Measurements from ENCODE around the gene BTBD6. TPM values are rescaled to one million over a fixed set of nuclear protein-coding genes. Genes with fewer than 3 reads are reported as not detected.

The BTBD6 gene
- 32.1 TPM for polyA plus RNA-seq (ENCODE audit: insufficient read length)
- long read RNA-seq, donor 1, transcript BTBD6-203 (4 exons, 2,176 nt) = major isoform, 18 of 28 reads
- long read RNA-seq, donor 1, transcript BTBD6-206 (5 exons, 1,335 nt) = minor isoform, 5 of 28 reads
- long read RNA-seq, donor 1, partial matches to known transcripts = 0 of 28 reads
- long read RNA-seq, donor 1, other reads (novel, unspliced or antisense) = 0 of 28 reads
- long read RNA-seq, donor 2, transcript BTBD6-203 (4 exons, 2,176 nt) = major isoform, 13 of 19 reads
- long read RNA-seq, donor 2, partial matches to known transcripts = 0 of 19 reads
- long read RNA-seq, donor 2, other reads (novel, unspliced or antisense) = 0 of 19 reads
- long read RNA-seq, donor 3, transcript BTBD6-203 (4 exons, 2,176 nt) = major isoform, 5 of 8 reads
- long read RNA-seq, donor 3, partial matches to known transcripts = 0 of 8 reads
- long read RNA-seq, donor 3, other reads (novel, unspliced or antisense) = 0 of 8 reads
- long read RNA-seq, donor 4, partial matches to known transcripts = 0 of 2 reads
- long read RNA-seq, donor 4, other reads (novel, unspliced or antisense) = 0 of 2 reads
- long read RNA-seq, donor 5, transcript BTBD6-203 (4 exons, 2,176 nt) = major isoform, 14 of 29 reads
- long read RNA-seq, donor 5, partial matches to known transcripts = 0 of 29 reads
- long read RNA-seq, donor 5, other reads (novel, unspliced or antisense) = 5 of 29 reads
- long read RNA-seq, donor 6, transcript BTBD6-203 (4 exons, 2,176 nt) = major isoform, 23 of 34 reads
- long read RNA-seq, donor 6, transcript BTBD6-206 (5 exons, 1,335 nt) = minor isoform, 6 of 34 reads
- long read RNA-seq, donor 6, partial matches to known transcripts = 0 of 34 reads
- long read RNA-seq, donor 6, other reads (novel, unspliced or antisense) = 0 of 34 reads
- long read RNA-seq, donor 7, transcript BTBD6-203 (4 exons, 2,176 nt) = major isoform, 25 of 37 reads
- long read RNA-seq, donor 7, transcript BTBD6-204 (3 exons, 2,195 nt) = minor isoform, 5 of 37 reads
- long read RNA-seq, donor 7, transcript BTBD6-206 (5 exons, 1,335 nt) = minor isoform, 5 of 37 reads
- long read RNA-seq, donor 7, partial matches to known transcripts = 0 of 37 reads
- long read RNA-seq, donor 7, other reads (novel, unspliced or antisense) = 0 of 37 reads
- long read RNA-seq, donor 8, transcript BTBD6-203 (4 exons, 2,176 nt) = major isoform, 5 of 10 reads
- long read RNA-seq, donor 8, partial matches to known transcripts = 0 of 10 reads
- long read RNA-seq, donor 8, other reads (novel, unspliced or antisense) = 0 of 10 reads

DNA sequence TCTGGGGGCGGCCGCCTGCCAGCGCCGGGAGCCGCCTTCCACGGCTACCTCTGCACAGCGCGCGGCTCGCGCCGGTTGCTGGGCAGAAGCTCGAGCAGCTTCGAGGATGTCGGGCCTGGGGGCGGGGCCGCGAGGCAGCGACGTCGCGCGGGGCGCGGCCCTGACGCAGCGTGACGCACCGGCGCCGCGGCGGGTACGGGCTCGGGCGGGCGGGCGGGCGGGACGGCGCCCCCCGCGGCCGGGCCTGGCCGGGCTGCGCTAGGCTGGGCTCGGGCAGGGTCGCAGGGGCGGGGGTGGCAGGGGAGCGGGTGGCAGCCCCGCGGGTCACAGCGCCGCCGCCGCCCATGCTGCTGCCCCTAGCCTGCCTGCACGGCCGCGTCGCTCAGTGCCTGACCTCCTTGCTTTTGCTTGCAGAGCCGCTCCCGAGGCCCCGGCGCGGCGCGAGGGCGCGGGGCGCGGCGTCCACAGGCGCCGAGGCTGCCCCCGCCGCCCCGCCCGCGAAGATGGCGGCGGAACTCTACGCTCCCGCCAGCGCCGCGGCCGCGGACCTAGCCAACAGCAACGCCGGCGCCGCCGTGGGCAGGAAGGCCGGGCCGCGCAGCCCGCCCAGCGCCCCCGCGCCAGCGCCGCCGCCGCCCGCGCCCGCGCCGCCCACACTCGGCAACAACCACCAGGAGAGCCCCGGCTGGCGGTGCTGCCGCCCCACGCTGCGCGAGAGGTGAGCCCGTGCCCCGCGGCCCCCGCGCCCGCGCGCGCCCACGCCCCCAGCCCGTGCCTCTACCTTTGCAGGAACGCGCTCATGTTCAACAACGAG, at the start of gene BTBD6:
Gene BTBD6, plus strand, starts transcription at position 166 of the 814 bp plus-strand sequence. Its CDS starts 179 bp downstream, at position 345.
- DNase-seq = peak; percentile 80

DNA sequence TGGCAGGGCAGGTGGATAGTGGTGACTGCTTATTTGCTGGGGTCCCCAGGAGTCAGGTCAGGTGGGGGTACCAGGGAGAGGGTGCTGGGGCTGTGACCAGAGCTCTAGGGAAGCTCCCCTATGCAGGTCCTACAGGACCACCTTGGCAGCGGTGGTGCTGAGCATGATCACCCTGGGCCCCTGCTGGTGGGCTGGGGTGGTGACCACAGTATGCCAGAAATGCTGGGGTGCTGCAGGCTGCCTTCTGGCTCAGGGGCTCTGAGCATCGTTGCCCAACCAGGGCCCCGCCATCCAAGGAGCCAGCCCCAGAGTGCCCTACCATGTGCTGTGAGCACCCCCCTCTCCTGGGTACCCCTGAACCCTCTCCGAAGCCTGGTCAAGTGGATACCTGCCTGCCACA, 49.7 kb upstream of the BTBD6 start:
- no peak for DNase-seq

DNA sequence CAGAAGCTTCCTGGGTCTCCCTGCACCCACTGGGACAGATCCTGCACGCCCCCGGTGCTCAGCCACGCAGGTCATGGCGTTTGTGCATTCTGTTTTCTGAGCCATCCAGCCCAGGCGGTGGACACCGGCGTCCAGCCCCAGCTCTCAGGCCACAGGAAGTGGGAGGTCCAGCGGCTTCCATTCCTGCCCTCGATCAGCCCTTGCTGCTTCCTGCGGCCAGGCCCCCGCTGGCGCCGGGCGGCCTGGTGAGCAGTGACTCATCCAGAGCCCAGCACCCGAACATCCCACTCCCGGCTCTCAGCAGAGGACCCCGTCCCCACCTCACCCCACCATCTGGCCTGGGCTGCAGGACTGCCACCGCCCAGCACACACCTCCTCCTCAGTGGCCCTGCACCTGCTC, 49.2 kb upstream of the BTBD6 start:
- DNase-seq = no peak

DNA sequence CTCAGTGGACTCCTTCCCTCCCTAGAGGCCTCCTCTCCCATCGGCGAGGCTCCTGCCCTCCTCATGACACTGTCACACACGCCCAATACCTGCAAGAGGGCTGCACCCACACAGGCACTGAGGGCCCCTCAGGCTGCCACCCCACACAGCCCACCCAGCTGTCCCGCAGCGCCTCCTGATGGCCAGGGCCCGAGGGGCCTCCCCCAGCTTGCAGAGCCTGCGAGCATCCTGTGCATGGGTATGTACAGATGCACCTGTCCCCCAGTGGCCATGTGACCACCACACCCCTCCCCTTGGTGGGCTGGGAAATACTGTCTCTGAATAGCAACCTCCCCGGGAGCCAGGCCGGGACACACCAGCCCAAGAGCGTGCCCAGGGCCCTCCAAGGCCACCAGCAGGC, 48.3 kb upstream of the BTBD6 start:
- DNase-seq = no peak

DNA sequence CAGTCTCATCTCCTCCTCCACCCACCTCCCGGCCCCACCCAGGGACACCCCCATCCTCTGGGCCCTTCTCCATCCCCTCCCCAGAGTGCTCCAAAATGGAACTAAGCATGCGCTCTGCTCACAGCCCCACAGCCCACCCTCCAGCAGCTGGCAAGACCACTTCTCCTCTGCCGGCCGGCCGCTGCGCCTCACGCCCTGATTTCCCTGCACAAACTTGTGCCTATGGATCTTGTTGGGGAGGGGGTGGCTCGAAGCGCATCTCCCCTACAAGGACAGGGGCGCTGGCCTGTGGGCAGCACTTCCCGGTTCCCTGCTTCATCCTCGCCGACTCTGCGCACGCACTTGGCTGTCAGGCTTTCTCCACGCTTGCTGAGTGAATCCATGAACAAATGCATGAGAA, 47.7 kb upstream of the BTBD6 start:
- no peak for DNase-seq

DNA sequence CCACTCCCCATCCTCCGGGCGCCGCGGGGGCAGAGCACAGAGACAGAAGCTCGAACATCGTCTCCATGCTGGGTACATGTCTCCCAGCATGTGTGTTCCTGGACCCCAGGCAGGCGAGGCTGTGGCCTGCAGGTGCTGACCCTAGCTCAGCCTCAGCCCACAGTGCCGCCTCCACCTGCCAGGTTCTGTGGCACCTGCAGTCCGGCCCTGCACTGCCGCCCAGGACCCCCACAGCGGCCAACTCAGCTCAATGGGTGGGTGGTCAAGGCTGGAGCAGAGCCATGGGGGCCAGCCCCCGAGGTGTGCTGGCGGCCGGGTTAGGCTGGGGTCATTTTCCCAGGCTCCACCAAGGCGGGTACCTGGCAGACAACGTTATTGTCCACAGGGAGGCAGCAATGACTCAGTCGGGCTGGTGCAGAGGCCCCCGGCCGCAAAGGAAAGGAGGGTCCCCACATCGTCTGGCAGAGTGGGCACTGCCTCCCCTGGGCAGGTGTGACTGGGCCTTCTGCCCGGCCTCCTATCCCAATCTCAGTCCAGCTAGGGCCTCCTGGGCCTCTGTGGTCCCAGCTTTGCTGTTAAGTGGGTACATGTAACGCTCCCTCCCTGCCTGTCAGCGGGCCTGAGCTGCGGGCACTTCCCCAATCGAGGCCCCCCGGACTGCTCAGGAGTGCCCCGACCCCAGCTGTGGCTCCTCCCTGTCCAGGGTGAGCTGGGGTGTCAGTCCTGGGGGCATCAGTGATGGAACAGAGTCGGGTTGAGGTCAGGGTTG, 47.0 kb upstream of the BTBD6 start:
- no peak for DNase-seq

DNA sequence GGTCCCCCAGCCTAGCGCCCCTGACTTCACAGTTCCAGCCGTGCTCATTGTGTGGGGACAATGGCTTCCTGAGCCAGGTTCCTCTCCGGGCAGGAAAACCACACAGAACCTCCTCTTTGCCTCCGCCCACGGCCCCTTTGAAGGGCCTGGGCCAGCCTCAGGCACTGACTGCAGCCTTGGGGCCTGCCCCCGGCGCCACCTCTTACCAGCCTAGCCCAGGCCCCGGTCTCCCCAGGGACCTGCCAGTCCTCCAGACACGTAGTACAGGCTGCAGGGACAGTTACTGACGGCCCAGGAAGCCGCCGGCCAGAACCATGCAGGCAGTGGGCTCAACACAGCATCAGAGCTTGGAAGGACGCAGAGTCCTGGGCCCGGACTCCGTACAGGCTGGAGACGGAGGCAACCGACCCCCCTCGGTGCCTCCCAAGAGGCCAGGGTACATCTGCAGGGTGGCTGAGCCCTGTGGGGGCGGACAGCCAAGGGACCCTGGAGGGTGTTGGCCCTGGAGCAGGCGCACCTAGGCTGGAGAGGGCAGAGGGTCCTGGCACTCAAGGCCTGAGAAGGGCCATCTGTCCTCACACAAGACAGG, 46.3 kb upstream of the BTBD6 start:
- DNase-seq = no peak

DNA sequence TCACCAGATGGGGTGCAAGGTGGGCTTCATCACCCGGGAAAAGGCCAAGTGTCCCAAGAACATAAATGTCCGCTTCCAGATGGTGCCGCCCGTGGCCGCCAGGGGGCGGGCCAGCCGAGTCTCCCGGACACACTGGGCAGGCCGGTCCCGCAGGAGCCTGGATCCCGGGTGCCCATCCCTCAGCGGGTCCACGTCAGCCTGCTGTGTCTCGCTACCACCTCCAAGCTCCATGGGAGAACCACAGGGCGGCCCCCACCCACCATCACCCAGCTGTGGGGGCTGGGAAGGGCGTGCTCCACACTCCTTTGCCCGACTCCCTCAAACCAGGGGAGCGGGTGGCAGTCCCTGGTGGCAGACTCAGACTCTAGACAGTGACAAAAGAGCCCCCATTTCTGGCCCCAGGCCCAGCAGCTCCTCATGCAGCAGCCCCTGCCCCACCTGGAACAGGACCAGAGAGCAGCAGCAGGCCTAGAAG, 45.2 kb upstream of the BTBD6 start:
- peak; percentile 63 for DNase-seq

DNA sequence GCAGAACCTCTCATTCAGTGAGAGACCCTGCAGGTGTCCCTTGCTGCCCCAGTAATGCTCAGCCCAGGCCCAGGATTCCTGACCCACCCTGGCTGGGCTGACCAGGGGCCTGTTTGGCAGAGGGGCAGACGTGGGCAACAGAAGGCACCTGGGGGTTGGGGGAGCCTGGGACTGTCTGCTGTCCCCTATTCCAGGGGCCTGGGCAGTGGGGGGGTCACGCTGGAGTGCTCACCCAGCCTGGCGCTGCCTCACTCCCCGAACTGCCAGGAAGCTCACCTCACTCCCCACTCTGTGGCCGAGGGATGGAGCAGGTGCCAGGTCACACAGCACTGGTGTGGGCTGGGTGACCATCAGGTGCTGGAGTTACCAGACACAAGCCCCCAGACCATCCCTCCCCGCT, 44.6 kb upstream of the BTBD6 start:
- DNase-seq = no peak

DNA sequence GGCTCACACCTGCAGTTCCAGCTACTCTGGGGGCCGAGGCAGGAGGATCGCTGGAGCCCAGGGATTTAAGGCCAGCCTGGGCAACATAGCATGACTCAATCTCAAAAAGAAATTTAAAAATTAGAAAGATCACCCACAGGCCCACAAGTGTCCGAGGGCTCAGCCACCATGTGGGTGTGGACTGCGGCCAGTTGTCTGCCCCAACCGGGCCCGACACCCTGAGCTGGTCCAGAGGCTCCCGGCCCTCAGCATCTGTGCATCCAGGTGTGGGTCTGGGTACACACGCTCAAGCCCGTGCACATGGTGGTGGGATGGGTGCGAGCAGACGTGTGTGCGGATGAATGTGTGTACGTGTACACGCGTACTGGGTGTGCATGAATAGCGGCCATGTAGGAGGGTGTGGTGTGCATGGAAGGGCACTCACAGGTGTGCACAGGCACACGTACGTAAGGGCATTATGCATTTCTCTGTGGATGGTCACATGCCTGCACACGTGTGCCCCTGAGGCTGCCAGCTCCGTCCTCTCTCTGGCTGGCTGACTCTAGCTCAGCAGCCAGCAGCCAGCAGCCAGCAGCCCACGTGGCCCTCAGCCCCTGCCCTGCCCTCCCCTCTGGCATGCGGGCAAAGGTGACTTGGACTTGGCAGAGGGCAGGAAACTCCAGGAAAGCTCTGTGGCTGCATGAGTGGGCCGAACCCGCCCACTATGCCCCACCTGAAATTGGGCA, 44.0 kb upstream of the BTBD6 start:
- peak; percentile 34 for DNase-seq

DNA sequence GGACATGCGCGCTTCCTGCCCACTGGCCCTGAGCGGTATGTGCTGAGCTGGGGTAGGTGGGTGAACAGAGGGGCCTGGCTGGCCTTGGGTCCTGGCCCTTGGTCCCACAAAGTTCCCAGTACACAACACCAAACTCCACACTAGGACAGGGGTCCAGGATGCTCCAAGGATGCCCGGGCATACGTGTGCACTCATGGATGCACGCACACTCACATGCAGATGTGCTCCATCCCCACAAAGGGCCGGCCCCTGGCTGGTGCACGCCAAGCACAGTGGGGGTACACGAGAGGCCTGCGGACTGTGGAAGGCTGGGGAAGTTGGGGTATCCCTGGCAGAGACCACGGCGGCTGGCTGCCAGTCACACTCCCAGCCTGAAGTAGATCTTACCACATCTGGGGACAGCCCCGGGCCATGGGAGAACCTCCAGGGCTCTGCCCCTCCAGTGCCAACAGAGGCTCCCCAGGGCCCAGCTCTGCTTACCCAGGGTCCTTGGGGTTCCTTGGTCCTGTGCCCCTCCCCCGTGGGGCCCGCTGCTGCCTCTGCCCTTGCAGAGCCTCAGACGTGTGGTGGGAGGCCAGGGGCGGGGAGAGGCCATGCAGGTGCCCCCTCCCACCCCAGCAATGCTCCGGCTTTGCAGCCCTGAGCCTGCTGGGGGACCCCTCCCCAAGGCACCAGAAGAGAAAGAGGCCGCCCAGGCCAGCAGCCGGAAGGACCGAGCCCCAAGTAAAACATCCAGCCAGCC, 43.2 kb upstream of the BTBD6 start:
- no peak for DNase-seq

DNA sequence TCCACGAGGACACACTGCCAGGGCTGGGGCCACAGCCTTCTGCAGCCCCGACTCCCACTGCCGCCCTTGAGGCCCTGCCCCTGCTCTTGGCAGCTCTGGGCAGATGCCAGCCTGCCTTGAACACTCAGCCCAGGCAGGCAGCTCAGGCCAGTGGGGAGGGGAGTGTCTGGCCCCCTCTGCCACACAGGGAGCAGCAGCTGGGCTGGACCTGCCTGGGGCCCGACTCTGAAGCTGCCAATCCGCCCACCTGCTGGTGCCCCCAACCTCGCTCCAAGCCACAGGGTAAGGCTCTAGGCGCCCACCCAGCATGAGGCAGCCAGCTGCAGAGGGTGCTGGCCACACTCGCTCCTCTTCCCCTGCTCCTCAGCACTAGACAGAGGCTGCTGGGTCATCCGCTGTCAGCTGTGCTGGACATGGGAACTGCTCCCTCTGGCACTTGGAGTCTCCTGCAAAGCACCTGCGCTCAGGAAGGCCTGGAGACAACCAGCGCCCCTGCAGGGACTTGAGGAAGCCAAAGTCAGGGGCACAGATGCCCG, 42.6 kb upstream of the BTBD6 start:
- DNase-seq = no peak

DNA sequence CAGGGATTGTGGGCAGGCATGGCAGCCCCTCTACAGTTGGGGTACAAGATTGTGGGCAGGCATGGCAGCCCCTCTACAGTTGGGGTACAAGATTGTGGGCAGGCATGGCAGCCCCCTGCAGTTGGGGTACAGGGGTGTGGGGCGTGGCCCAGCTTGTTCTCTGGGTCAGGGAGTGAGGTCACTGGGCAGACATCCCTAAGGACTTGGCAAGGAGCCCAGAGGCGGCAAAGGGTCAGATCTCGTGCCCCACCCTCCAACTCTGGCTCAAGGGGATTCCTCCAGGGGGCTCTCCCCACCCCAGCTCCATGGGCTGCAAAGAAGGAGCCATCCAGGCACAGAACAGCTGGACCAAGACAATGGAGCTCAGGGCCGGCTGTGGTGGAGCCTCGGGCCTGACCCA, 41.5 kb upstream of the BTBD6 start:
- DNase-seq = no peak

DNA sequence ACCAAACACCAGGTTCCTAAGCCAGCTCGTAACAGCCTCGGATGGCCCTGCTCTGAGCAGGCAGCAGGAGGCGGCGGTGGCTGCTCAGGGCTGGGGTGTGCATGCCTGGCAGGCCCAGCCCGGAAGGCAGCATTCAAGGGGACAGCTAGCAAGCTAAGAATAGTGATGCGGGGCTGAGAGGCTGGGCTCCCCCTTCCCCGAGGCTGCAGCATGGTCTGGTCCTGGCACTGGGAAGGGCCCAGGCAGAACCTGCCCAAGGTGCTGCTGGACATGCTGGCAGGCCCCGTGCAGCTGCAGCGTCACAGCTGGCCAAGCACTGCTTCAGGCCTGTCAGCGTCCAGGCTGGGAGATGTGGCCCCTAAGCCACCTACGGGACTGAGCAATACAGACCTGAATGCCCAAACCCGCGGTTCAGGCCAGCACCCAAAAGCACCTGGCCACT, 40.9 kb upstream of the BTBD6 start:
- no peak for DNase-seq

DNA sequence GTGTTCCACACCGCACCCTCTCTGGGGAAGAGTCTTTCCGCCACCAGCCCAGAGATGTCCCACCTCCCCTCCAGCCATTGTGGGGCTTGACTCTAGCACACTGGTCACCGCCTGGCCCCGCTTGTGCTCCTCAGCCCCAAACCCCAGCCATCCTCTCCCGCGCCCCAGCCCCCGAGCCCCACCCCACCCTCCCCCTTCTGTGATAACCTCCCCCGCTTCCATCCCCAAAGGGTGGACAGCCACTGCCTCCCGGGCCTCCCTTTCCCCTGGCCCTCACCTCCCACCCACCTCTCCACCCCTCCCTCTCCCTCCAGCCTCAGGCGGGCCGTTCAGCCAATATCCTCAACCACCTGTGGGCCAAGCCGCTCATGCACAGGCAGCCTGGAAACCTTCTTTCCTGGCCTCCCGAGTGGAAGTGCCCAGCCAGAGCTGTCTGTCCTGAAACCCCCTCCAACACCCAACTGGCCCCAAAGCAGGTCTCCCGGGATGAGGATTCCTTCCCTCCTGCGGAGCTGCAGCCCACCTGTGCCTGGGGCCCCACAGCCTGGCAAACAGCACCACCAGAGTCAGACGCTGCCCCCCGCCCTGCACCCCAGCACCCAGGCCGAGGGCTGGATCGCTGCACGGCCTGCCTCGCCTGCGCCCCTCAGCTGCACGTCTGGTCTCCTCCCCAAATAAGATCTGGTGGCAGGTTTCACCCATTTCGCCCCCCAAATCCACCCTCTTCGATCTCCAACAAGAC, 40.2 kb upstream of the BTBD6 start:
- DNase-seq = no peak

DNA sequence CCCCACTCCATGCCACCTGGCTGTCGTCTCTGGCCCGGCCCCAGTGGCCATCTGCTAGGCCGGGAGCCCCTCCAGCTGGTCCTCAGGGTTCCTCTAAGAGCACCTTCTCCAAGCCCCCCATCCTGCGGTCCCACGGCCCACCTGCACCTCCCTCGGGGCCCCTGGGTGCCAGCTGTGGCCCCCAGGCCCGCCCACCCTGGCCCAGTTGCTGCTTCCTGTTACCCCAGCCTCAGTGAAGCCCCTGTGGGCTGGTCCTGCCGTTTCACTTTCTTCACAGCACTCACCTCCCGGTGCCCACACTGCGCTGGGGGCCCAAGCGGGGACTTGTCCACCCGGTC, 39.6 kb upstream of the BTBD6 start:
- no peak for DNase-seq

DNA sequence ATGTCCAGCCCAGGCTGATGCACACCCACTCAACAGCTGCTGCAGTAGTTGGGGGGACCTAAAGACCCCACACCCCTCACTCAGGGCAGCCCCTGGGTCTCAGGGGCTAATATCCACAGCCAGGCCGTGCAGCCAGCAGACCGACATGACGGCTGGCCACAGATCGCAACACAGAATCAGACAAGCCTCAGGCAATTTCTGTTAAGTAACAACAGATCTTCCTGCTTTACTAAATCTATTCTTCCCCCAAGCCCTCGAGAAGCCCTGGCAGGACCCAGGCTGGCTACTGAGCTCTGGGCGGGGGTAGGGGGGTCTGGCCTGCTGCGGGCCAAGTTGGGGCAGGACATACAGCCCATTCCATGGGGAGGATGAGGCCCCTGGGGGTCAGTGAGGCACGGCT, 39.2 kb upstream of the BTBD6 start:
- DNase-seq = no peak

DNA sequence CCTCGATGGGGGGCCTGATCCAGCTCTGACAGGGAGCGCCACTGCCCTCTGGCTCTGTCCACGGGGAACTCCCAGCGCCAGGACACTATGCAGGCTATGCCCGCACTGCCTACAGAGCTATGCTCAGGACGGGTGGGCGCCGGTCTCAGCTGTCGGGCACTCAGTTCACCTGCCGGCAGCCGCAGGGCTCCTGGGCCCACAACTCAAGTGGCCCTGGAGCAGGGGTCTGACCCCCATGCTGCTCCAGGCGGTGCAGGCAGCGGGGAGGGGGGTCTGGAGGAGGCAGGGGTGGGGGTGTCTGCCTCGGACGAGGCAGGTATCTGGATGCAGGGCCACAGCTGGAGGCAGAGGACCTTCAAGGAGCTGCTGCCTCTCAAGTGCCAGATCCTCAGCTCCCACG, 38.7 kb upstream of the BTBD6 start:
- no peak for DNase-seq
